ENCODE measurements around the gene VWDE. TPM values are rescaled to one million over a fixed set of nuclear protein-coding genes. Genes with fewer than 3 reads are reported as not detected.

The VWDE gene
- total and polyA plus RNA-seq, 2 of the 13 experiments (the other 11 are each of a cell fraction or from before 2014, with no cell fraction given): 0.12 to 0.27 TPM

DNA sequence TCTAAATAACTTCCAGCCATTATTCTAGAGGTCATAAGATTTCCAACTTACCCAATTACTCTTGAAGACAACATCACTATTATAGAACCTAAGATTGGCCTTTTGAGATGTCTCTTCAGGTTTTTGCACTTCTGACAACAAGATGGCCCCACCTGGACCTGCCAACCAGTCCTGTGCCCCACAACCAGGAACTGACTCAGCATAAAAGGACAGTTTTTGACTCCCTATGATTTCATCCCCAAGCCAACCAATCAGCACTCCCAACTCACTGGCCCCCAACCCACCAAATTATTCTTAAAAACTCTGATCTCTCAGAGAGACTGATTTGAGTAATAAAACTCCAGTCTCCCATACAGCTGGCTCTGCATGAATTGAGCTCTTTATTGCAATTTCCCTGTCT, 98.2 kb downstream of the VWDE start:
- POLR2A ChIA-PET: no interaction called here
- Histone ChIP-seq H3K27me3 (ENCODE audit: control insufficient read depth in 1 of 2, insufficient read depth in 2 of 2, low read length in 2 of 2) (no peaks in the 10 kb centered on the region), H3K4me2 (ENCODE audit: low read depth, low read length) (no peak overlapping the region), H3K9ac (ENCODE audit: insufficient read depth, low read depth, low read length) (no peak overlapping the region), H3K9me3 (ENCODE audit: low read length) (peaks cover 16% of the 10 kb centered on the region; the same call in 1 of the 2 replicates), H3K4me1 (ENCODE audit: insufficient read depth, low read length) (no peaks in the 10 kb centered on the region), H4K20me1 (ENCODE audit: insufficient read depth, low read length) (no peaks in the 10 kb centered on the region), H2AFZ (ENCODE audit: low read length) (no peak overlapping the region), H3K27ac (ENCODE audit: extremely low read length, insufficient read depth, low read length) (no peak overlapping the region), H3K4me3 (replicated peaks in 1 of 3; ENCODE audit: insufficient read depth in 1 of 3, low read depth in 2 of 3, low read length in 3 of 3) (no peak overlapping the region), H3K36me3 (replicated peaks in 1 of 2; ENCODE audit: control insufficient read depth in 1 of 2, insufficient read depth in 2 of 2, low read length in 2 of 2) (no peaks in the 10 kb centered on the region), H3K79me2 (ENCODE audit: insufficient read depth, low read length) (no peaks in the 10 kb centered on the region)
- intact Hi-C loops (cut with micrococcal nuclease; ENCODE audit: unreplicated experiment): no loop called here
- ATAC-seq (no peak), DNase-seq (ENCODE audit: low spot score) (no peak), FAIRE-seq (no peak)
- BruUV-seq (replicated peaks): no TSS peak
- CTCF ChIA-PET (ENCODE audit: low intra/inter-chr PET ratio, low total read pairs): no interaction called here
- TF ChIP-seq MAFF (IDR thresholded peaks at IDR 0.05; ENCODE audit: low read depth, low read length) (peak; percentile 55), MAFK (conservative IDR thresholded peaks at IDR 0.05 in 1 of 2, IDR thresholded peaks at IDR 0.05 in 1 of 2; ENCODE audit: low read length in 2 of 2) (peak; percentile 46 to 78), SETDB1 (CRISPR knock-in tag; IDR thresholded peaks at IDR 0.05; ENCODE audit: borderline replicate concordance) (no peak)
- in situ Hi-C loops (cut with HindIII; ENCODE audit: extremely low pct_ligation_motif_present, low pct_unique_long_range_greater_than_20kb): no loop called here

DNA sequence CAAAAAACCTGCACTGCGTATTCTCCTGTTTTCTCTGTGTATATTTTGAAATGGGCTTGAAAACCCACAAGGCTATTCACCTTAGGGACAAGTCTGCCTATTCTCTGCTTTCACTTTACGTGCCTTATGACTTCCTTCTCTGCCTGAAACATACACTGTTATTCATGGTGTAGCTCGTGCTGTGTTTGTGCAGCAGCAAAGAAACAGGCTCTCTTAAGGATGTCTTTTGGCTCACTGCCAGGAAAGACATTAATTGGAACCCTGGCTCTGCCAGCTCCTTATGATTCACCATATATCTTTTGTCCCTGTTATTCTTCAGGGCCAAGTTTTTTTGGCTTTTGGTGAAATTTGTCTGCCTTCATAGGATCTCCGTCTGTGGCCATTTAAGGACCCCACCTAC, 100.2 kb downstream of the VWDE start:
- ATAC-seq: no peak
- in situ Hi-C loops (cut with HindIII; ENCODE audit: extremely low pct_ligation_motif_present, low pct_unique_long_range_greater_than_20kb): no loop called here
- WGBS (ENCODE audit: low lambda C conversion rate): 19% methylated on average over 4 of the region's 4 CpGs

More for the DNA sequence above, 100.2 kb downstream of the VWDE start:
- ChIA-PET POLR2A (no interaction called here), CTCF (ENCODE audit: low intra/inter-chr PET ratio, low total read pairs) (no interaction called here)
- no peaks in the 10 kb centered on the region for H4K20me1 ChIP-seq (ENCODE audit: insufficient read depth, low read length)
- H3K4me2 ChIP-seq (ENCODE audit: low read depth, low read length): no peak overlapping the region
- no peak overlapping the region for H3K4me3 ChIP-seq (replicated peaks in 1 of 3; ENCODE audit: insufficient read depth in 1 of 3, low read depth in 2 of 3, low read length in 3 of 3)
- TF ChIP-seq ZNF264 (CRISPR knock-in tag; IDR thresholded peaks at IDR 0.05): no peak
- TF ChIP-seq ZBTB21 (CRISPR knock-in tag; IDR thresholded peaks at IDR 0.05): no peak
- H3K9me3 ChIP-seq (ENCODE audit: low read length): peaks cover 30% of the 10 kb centered on the region; the same call in 1 of the 2 replicates
- intact Hi-C loops (cut with micrococcal nuclease; ENCODE audit: unreplicated experiment): no loop called here
- H3K27me3 ChIP-seq (ENCODE audit: control insufficient read depth in 1 of 2, insufficient read depth in 2 of 2, low read length in 2 of 2): no peaks in the 10 kb centered on the region
- no peaks in the 10 kb centered on the region for H3K79me2 ChIP-seq (ENCODE audit: insufficient read depth, low read length)
- no peak overlapping the region for H3K27ac ChIP-seq (ENCODE audit: extremely low read length, insufficient read depth, low read length)
- no peak overlapping the region for H2AFZ ChIP-seq (ENCODE audit: low read length)
- FAIRE-seq: no peak
- DNase-seq (ENCODE audit: low spot score): no peak
- no TSS peak for BruUV-seq (replicated peaks)
- no peaks in the 10 kb centered on the region for H3K36me3 ChIP-seq (replicated peaks in 1 of 2; ENCODE audit: control insufficient read depth in 1 of 2, insufficient read depth in 2 of 2, low read length in 2 of 2)
- H3K9ac ChIP-seq (ENCODE audit: insufficient read depth, low read depth, low read length): no peak overlapping the region
- H3K4me1 ChIP-seq (ENCODE audit: insufficient read depth, low read length): no peaks in the 10 kb centered on the region

Measured in HepG2 (cell line).